Measurements from ENCODE around the gene PDLIM4.

PDLIM4 gene

GRCh38 chr5:132233811-132234683 lies 23.4 kb upstream of the PDLIM4 start:
- Histone ChIP-seq H3K4me1 (ENCODE audit: insufficient read depth, low read length) (no peaks in the 10 kb centered on the region), H3K9me3 (ENCODE audit: control insufficient read depth, insufficient read depth, low read length) (no peaks in the 10 kb centered on the region), H3K9ac (ENCODE audit: low read depth, low read length) (no peak overlapping the region), H3K36me3 (ENCODE audit: insufficient read depth, low read length) (no peaks in the 10 kb centered on the region)

DNA sequence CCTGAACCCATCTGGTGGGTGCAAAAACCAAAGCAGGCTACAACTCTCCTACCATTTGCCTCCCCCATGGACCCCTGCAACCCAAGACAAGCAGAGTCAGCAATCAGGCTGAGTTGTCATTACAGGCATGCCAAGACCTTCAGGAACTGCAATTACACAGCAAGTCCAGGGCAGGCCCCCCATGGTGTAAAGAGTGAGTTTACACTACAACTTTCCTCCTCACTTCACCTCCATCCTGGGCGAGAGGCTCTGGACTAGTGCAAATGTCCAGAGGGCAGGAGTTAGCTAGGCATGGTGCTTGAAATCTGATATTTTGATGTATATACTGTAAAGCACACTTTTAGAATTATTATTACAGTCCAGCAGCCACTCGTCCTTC lies 22.8 kb upstream of the PDLIM4 start:
- no peaks in the 10 kb centered on the region for H3K4me1 ChIP-seq (ENCODE audit: insufficient read depth, low read length)
- no peaks in the 10 kb centered on the region for H3K36me3 ChIP-seq (ENCODE audit: insufficient read depth, low read length)
- H3K9ac ChIP-seq (ENCODE audit: low read depth, low read length) = no peak overlapping the region
- no peaks in the 10 kb centered on the region for H3K9me3 ChIP-seq (ENCODE audit: control insufficient read depth, insufficient read depth, low read length)

- Histone ChIP-seq H3K9me3 (ENCODE audit: control insufficient read depth, insufficient read depth, low read length) (no peaks in the 10 kb centered on the region), H3K4me1 (ENCODE audit: insufficient read depth, low read length) (no peaks in the 10 kb centered on the region), H3K36me3 (ENCODE audit: insufficient read depth, low read length) (no peaks in the 10 kb centered on the region), H3K9ac (ENCODE audit: low read depth, low read length) (no peak overlapping the region)
These were observed 22.2 kb upstream of the PDLIM4 start for GRCh38 chr5:132235340-132235739.

DNA sequence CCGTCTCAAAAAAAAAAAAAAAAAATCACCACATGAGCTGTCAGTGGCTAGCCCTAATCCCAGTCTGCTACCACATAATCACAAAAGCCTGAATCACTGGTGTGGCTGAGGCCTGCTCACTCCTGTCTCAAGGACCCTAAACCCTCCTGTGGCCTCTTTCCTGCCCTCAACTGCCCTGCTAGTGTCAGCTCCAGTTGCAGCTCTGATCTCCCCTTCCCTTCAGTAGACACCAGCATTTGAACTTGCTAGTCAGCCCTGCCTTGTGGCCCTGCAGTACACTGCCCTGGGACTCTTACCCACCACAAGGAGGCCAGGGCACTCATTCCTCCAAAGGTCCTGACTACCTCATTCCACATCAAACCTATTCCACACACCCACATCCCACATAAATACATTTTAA lies 20.4 kb upstream of the PDLIM4 start:
- Histone ChIP-seq H3K36me3 (ENCODE audit: insufficient read depth, low read length) (no peaks in the 10 kb centered on the region), H3K9me3 (ENCODE audit: control insufficient read depth, insufficient read depth, low read length) (no peaks in the 10 kb centered on the region), H3K4me1 (ENCODE audit: insufficient read depth, low read length) (no peaks in the 10 kb centered on the region), H3K9ac (ENCODE audit: low read depth, low read length) (no peak overlapping the region)

DNA sequence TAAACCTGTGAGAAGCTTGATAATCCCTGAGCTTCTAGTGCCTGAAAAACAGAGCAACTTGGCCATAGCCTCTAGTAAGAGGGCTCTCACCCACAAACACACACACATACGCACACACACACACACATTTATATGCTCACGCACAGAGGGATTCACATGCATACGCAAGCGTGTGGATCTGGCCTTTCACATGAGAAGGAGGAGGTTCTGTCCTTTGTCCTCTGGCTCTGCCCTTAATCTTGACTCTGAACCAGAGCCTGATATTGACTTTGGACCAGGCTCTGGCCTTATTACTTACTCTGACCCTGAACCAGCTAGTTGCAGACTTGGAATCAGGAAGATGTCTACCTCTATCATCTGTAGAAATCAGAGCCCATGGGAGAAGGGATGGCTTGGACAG lies 19.8 kb upstream of the PDLIM4 start:
- Histone ChIP-seq H3K4me1 (ENCODE audit: insufficient read depth, low read length) (no peaks in the 10 kb centered on the region), H3K36me3 (ENCODE audit: insufficient read depth, low read length) (no peaks in the 10 kb centered on the region), H3K9me3 (ENCODE audit: control insufficient read depth, insufficient read depth, low read length) (no peaks in the 10 kb centered on the region), H3K9ac (ENCODE audit: low read depth, low read length) (no peak overlapping the region)

DNA sequence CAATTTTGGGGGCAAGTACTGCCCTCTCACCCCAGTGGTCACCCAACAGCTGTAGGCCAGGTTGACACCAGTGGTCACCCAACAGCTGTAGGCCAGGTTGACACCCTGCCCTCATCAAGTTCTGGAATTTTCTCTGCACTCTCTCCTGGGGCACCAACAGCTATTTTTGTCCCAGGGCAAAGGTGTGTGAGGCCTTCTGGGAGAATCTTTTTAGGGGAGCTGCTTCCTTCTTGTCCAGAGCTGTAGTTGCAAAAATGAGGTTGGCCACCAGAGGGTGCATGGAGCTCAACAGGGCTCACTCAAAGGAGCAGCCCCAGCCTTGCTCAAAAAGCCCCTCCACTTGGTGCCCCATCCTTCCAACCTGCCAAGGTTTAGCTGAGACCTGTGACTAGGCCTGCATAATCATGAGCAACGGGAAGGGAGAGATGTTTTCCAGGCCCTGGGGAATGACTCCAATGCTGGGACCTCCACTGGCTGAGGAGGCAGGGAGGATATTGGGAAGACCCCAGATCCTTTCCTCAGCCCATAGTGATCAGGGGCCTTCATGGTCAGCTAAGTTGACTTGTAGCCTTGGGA lies 19.2 kb upstream of the PDLIM4 start:
- Histone ChIP-seq H3K9ac (ENCODE audit: low read depth, low read length) (no peak overlapping the region), H3K4me1 (ENCODE audit: insufficient read depth, low read length) (no peaks in the 10 kb centered on the region), H3K36me3 (ENCODE audit: insufficient read depth, low read length) (no peaks in the 10 kb centered on the region), H3K9me3 (ENCODE audit: control insufficient read depth, insufficient read depth, low read length) (no peaks in the 10 kb centered on the region)

DNA sequence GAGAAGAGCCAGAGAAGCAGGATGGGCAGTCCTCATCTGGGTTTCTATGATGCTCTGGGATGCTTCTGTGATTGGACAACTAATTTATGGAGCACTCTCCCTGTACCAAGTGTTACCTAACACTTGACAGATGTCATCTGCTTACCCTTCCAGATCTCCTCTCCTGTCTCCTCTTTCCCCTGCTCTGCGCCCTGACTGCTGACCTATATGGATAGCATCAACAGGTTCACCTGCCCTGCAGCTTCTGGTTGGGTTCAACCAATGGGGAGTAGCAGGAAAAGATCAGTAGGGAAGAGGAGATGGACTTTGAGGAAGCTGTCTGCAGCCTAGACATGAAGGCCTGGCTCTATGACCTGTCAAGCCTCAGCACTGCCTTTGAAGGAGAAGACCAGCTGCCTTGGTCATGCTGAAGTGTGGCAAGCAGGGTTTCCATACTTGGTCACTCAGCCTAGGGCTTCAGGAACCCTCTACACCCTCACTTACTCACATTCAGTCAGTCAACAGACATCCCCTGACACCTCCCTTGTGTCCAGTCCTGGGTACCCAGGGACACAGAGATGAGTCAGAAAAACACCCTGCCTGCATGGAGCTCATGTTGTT lies 18.5 kb upstream of the PDLIM4 start:
- H3K9me3 ChIP-seq (ENCODE audit: control insufficient read depth, insufficient read depth, low read length) = no peaks in the 10 kb centered on the region
- H3K4me1 ChIP-seq (ENCODE audit: insufficient read depth, low read length) = no peaks in the 10 kb centered on the region
- no peak overlapping the region for H3K9ac ChIP-seq (ENCODE audit: low read depth, low read length)
- no peaks in the 10 kb centered on the region for H3K36me3 ChIP-seq (ENCODE audit: insufficient read depth, low read length)

- Histone ChIP-seq H3K4me1 (ENCODE audit: insufficient read depth, low read length) (no peaks in the 10 kb centered on the region), H3K36me3 (ENCODE audit: insufficient read depth, low read length) (no peaks in the 10 kb centered on the region), H3K9ac (ENCODE audit: low read depth, low read length) (no peak overlapping the region), H3K9me3 (ENCODE audit: control insufficient read depth, insufficient read depth, low read length) (no peaks in the 10 kb centered on the region; the same call in 1 of the 2 replicates)
These were observed 17.7 kb upstream of the PDLIM4 start for GRCh38 chr5:132239776-132240175.

GRCh38 chr5:132243366-132243977 lies 14.0 kb upstream of the PDLIM4 start:
- Histone ChIP-seq H3K36me3 (ENCODE audit: insufficient read depth, low read length) (no peaks in the 10 kb centered on the region), H3K9ac (ENCODE audit: low read depth, low read length) (no peak overlapping the region), H3K4me1 (ENCODE audit: insufficient read depth, low read length) (no peaks in the 10 kb centered on the region), H3K9me3 (ENCODE audit: control insufficient read depth, insufficient read depth, low read length) (no peaks in the 10 kb centered on the region; the same call in 1 of the 2 replicates)

DNA sequence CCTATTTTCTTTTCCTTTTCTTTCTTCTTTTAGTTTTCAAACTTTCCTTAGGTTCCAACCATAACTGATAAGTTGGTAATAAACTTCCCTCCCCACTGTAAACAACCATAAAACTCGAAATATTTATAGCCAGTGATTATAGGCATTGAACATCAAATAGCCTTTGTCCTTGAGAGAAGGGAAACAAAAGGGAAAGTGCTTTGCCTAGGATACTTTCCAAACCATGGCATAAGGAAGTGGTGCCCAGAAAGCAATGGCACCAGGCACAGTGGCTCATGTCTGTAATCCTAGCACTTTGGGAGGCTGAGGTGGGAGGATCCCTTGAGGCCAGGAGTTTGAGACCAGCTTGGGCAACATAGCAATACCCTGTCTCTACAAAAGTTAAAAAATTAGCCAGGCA lies 11.9 kb upstream of the PDLIM4 start:
- no peaks in the 10 kb centered on the region for H3K36me3 ChIP-seq (ENCODE audit: insufficient read depth, low read length)

GRCh38 chr5:132246806-132247205 lies 10.7 kb upstream of the PDLIM4 start:
- Histone ChIP-seq H3K9ac (ENCODE audit: low read depth, low read length) (no peak overlapping the region), H3K36me3 (ENCODE audit: insufficient read depth, low read length) (no peaks in the 10 kb centered on the region), H3K9me3 (ENCODE audit: control insufficient read depth, insufficient read depth, low read length) (no peaks in the 10 kb centered on the region; the same call in 1 of the 2 replicates)

More for the DNA sequence above, 11.9 kb upstream of the PDLIM4 start:
- 0 out of 2 replicates have a peak, but pooled peaks cover under 1% of the 10 kb centered on the region for H3K4me1 ChIP-seq (ENCODE audit: insufficient read depth, low read length)
- no peak overlapping the region for H3K9ac ChIP-seq (ENCODE audit: low read depth, low read length)
- H3K9me3 ChIP-seq (ENCODE audit: control insufficient read depth, insufficient read depth, low read length) = no peaks in the 10 kb centered on the region; the same call in 1 of the 2 replicates

DNA sequence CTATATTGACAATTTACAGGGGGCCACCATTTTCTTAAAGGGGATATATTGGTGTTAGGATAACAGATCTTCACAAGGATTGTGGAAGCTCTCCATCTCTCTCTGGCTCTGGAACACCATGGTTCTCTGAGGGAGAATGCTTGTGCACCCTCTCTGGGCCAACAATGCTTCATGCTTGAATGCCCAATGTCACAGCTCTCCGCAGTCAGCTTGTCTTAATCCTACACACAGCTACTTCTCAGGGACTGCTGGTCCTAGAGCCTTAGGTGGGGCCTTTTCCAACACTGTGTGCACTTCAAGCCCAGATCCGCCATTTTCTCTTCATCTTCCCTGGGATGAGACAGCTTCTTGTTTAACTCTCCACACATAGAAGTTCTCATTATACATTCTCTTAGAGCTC lies 6.9 kb upstream of the PDLIM4 start:
- Histone ChIP-seq H3K9ac (ENCODE audit: low read depth, low read length) (no peak overlapping the region), H3K36me3 (ENCODE audit: insufficient read depth, low read length) (no peaks in the 10 kb centered on the region), H3K4me1 (ENCODE audit: insufficient read depth, low read length) (0 out of 2 replicates have a peak, but pooled peaks cover 5% of the 10 kb centered on the region), H3K9me3 (ENCODE audit: control insufficient read depth, insufficient read depth, low read length) (no peaks in the 10 kb centered on the region)

More at GRCh38 chr5:132246806-132247205, 10.7 kb upstream of the PDLIM4 start:
- H3K4me1 ChIP-seq (ENCODE audit: insufficient read depth, low read length) = 0 out of 2 replicates have a peak, but pooled peaks cover 5% of the 10 kb centered on the region

DNA sequence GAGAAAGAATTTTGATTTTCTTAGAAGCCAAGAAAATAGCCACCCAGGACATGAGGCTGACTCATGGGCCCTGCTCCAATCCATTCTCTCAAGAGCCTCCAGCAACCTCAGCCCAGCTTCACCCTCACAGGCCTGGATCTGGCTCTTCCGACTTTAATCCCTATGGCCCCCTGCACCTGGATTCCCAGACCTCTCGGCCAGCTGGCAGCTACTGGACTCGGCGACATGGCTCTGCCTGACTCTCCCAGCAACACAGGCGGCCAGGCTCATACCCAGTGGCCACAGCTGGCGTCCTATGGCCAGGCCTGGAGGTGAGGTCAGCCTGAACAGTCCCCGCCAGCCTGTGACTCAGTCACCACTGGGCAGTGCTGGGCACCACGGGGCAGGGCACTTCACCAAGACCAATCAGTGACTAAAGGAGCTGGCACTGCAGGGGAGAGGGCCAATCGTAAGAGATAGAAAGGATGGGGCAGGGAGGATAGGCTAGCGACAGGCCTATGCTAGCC lies 6.2 kb upstream of the PDLIM4 start:
- H3K9ac ChIP-seq (ENCODE audit: low read depth, low read length) = no peak overlapping the region
- 0 out of 2 replicates have a peak, but pooled peaks cover 5% of the 10 kb centered on the region for H3K4me1 ChIP-seq (ENCODE audit: insufficient read depth, low read length)
- H3K36me3 ChIP-seq (ENCODE audit: insufficient read depth, low read length) = no peaks in the 10 kb centered on the region
- H3K9me3 ChIP-seq (ENCODE audit: control insufficient read depth, insufficient read depth, low read length) = no peaks in the 10 kb centered on the region

- Histone ChIP-seq H3K9ac (ENCODE audit: low read depth, low read length) (no peak overlapping the region), H3K4me1 (ENCODE audit: insufficient read depth, low read length) (peaks cover 5% of the 10 kb centered on the region; the same call in 1 of the 2 replicates), H3K9me3 (ENCODE audit: control insufficient read depth, insufficient read depth, low read length) (no peaks in the 10 kb centered on the region), H3K36me3 (ENCODE audit: insufficient read depth, low read length) (no peaks in the 10 kb centered on the region)
These were observed 4.5 kb upstream of the PDLIM4 start for GRCh38 chr5:132253008-132253441.

Measured in ES-I3 (cell line).